ENCODE measurements around the gene ZFAND3.
"Not testable (repeated sequence)": the region's sequence is repeated elsewhere in the genome, so short reads cannot be mapped to it uniquely, and the experiment has no call there.

The ZFAND3 gene

GRCh38 chr6:37974943-37975342, 155.4 kb downstream of the ZFAND3 start:
- DNase-seq, result no peak

GRCh38 chr6:37977715-37978114, 158.2 kb downstream of the ZFAND3 start:
- DNase-seq, result no peak

GRCh38 chr6:37979392-37980221, 160.1 kb downstream of the ZFAND3 start:
- no peak for DNase-seq

GRCh38 chr6:37980222-37980595, 160.7 kb downstream of the ZFAND3 start:
- no peak for DNase-seq

- DNase-seq, result no peak
Observed at GRCh38 chr6:37981626-37982025, 162.1 kb downstream of the ZFAND3 start.

- no peak for DNase-seq
Observed at GRCh38 chr6:37982317-37982716, 162.8 kb downstream of the ZFAND3 start.

GRCh38 chr6:37983720-37984501, 164.4 kb downstream of the ZFAND3 start:
- no peak for DNase-seq

GRCh38 chr6:37984578-37984977, 165.1 kb downstream of the ZFAND3 start:
- no peak for DNase-seq

- DNase-seq, result no peak
Observed at GRCh38 chr6:37985355-37985754, 165.8 kb downstream of the ZFAND3 start.

- peak; percentile 50 for DNase-seq
Observed at GRCh38 chr6:37987018-37987417, 167.5 kb downstream of the ZFAND3 start.

GRCh38 chr6:37987559-37987958, 168.0 kb downstream of the ZFAND3 start:
- no peak for DNase-seq

GRCh38 chr6:37988127-37988526, 168.6 kb downstream of the ZFAND3 start:
- no peak for DNase-seq

- DNase-seq, result no peak
Observed at GRCh38 chr6:37988696-37989095, 169.2 kb downstream of the ZFAND3 start.

GRCh38 chr6:37990762-37991525, 171.4 kb downstream of the ZFAND3 start:
- no peak for DNase-seq

GRCh38 chr6:37992749-37993148, 173.2 kb downstream of the ZFAND3 start:
- no peak for DNase-seq

- not testable (repeated sequence) for DNase-seq
Observed at GRCh38 chr6:37993194-37993593, 173.7 kb downstream of the ZFAND3 start.

GRCh38 chr6:37993596-37993995, 174.1 kb downstream of the ZFAND3 start:
- DNase-seq, result no peak

GRCh38 chr6:37994223-37994622, 174.7 kb downstream of the ZFAND3 start:
- DNase-seq, result no peak

- DNase-seq, result no peak
Observed at GRCh38 chr6:37998366-37998765, 178.8 kb downstream of the ZFAND3 start.

- DNase-seq, result no peak
Observed at GRCh38 chr6:38001386-38001785, 181.9 kb downstream of the ZFAND3 start.

- DNase-seq, result no peak
Observed at GRCh38 chr6:38004908-38005307, 185.4 kb downstream of the ZFAND3 start.

GRCh38 chr6:38011937-38012336, 192.4 kb downstream of the ZFAND3 start:
- no peak for DNase-seq

- peak; percentile 5 for DNase-seq
Observed at GRCh38 chr6:38012573-38012972, 193.0 kb downstream of the ZFAND3 start.

Measured in stimulated activated CD4-positive, alpha-beta T cell treated with anti-CD3 and anti-CD28 coated beads, Interleukin-4, amount 100 ng/mL, for 24 hours (primary cell).